ENCODE measurements around the gene RPL7A.
A peak's percentile ranks its signal among the peaks of the same experiment; 100 is the strongest.

The RPL7A gene

DNA sequence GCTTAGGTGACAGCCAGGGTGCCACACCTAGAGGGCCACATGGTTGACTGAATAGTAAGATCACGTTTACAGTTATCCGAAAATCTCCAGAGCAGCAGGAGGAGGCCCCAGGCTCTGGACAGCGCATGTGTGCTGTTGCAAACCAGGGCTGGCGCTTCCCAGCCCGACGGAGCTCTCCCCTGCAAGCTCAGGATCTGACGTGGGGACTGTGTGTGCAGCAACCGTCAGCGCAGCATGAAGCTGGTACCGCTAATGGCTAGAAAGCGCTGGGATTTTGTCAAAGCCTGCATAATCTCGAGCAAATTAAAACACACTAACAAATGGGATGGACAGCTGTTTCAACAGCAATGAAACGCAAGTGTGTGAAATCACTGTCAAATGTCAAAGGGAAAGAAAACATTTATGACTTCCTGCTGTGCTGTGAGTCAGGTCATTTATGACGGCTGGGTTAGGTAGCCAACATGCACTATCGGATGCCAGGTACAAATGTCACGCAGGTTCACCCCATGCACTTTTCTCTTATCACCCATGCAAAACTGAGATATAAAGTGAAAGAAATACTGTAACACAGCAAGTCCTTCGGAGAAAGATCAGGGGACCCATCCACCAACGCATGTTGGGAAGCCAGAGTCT, 20.3 kb downstream of the RPL7A start:
- H3K4me1 ChIP-seq (ENCODE audit: insufficient read depth, low read length, poor library complexity, severe bottlenecking), result peaks cover 54% of the 10 kb centered on the region
- H2AFZ ChIP-seq (ENCODE audit: low read length), result no peak overlapping the region
- H3K9ac ChIP-seq (ENCODE audit: low read depth, low read length, poor library complexity, severe bottlenecking), result no peak overlapping the region
- H3F3A ChIP-seq (ENCODE audit: low read depth), result peaks cover 16% of the 10 kb centered on the region
- H3K36me3 ChIP-seq (ENCODE audit: insufficient read depth, low read length), result peaks cover 55% of the 10 kb centered on the region; the same call in 1 of the 2 replicates
- no peaks in the 10 kb centered on the region for H3K9me2 ChIP-seq (replicated peaks; ENCODE audit: low read depth, low read length)
- TF ChIP-seq, protein P1, sequence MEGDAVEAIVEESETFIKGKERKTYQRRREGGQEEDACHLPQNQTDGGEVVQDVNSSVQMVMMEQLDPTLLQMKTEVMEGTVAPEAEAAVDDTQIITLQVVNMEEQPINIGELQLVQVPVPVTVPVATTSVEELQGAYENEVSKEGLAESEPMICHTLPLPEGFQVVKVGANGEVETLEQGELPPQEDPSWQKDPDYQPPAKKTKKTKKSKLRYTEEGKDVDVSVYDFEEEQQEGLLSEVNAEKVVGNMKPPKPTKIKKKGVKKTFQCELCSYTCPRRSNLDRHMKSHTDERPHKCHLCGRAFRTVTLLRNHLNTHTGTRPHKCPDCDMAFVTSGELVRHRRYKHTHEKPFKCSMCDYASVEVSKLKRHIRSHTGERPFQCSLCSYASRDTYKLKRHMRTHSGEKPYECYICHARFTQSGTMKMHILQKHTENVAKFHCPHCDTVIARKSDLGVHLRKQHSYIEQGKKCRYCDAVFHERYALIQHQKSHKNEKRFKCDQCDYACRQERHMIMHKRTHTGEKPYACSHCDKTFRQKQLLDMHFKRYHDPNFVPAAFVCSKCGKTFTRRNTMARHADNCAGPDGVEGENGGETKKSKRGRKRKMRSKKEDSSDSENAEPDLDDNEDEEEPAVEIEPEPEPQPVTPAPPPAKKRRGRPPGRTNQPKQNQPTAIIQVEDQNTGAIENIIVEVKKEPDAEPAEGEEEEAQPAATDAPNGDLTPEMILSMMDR (conservative IDR thresholded peaks at IDR 0.05; ENCODE audit: low read length), result no peak
- H4K20me1 ChIP-seq (ENCODE audit: insufficient read depth, low read length, poor library complexity, severe bottlenecking), result peaks cover 87% of the 10 kb centered on the region
- H3K9me3 ChIP-seq (ENCODE audit: insufficient read depth, low read depth, low read length), result no peaks in the 10 kb centered on the region
- H3K4me3 ChIP-seq (ENCODE audit: low read length, poor library complexity, severe bottlenecking), result peak overlapping the region; percentile 29
- peak overlapping the region; percentile 96 for H3K4me2 ChIP-seq (ENCODE audit: low read depth, low read length, poor library complexity, severe bottlenecking)
- H3K79me2 ChIP-seq (ENCODE audit: insufficient read depth, low read length), result peaks cover 88% of the 10 kb centered on the region
- H3K27me3 ChIP-seq (ENCODE audit: insufficient read depth, low read length, poor library complexity, severe bottlenecking), result no peaks in the 10 kb centered on the region

DNA sequence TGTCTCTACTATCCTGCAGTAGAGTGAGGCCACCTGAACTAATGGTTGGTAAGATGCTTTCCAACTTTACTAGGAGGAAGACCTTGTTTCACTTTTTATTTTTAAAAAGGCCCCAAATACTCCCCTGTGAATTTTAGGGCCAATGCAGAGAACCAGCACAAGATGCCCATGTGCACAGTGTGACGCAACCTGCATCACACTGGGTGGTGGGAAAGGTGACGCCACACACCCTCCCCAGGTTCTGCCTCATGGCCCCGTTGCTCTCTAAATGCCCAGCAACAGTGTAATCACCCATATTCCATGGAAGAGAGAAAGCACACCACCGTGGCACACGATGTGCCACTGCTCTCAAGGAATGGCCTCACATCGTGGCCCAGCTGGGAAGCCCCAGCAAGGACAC, 21.4 kb downstream of the RPL7A start:
- Histone ChIP-seq H3K4me1 (ENCODE audit: insufficient read depth, low read length, poor library complexity, severe bottlenecking) (peaks cover 60% of the 10 kb centered on the region), H3K79me2 (ENCODE audit: insufficient read depth, low read length) (peaks cover 98% of the 10 kb centered on the region), H4K20me1 (ENCODE audit: insufficient read depth, low read length, poor library complexity, severe bottlenecking) (peaks cover 92% of the 10 kb centered on the region), H3K9me2 (replicated peaks; ENCODE audit: low read depth, low read length) (no peaks in the 10 kb centered on the region), H3K36me3 (ENCODE audit: insufficient read depth, low read length) (peaks cover 46% of the 10 kb centered on the region; the same call in 1 of the 2 replicates), H2AFZ (ENCODE audit: low read length) (no peak overlapping the region), H3K4me2 (ENCODE audit: low read depth, low read length, poor library complexity, severe bottlenecking) (peak overlapping the region; percentile 96), H3F3A (ENCODE audit: low read depth) (peaks cover 16% of the 10 kb centered on the region), H3K9me3 (ENCODE audit: insufficient read depth, low read depth, low read length) (no peaks in the 10 kb centered on the region), H3K27me3 (ENCODE audit: insufficient read depth, low read length, poor library complexity, severe bottlenecking) (no peaks in the 10 kb centered on the region), H3K4me3 (ENCODE audit: low read length, poor library complexity, severe bottlenecking) (peak overlapping the region; percentile 74), H3K9ac (ENCODE audit: low read depth, low read length, poor library complexity, severe bottlenecking) (peak overlapping the region; percentile 66)
- TF ChIP-seq EZH2phosphoT487 (IDR thresholded peaks at IDR 0.05; ENCODE audit: borderline replicate concordance), result no peak
- TF ChIP-seq, protein P1 (conservative IDR thresholded peaks at IDR 0.05; ENCODE audit: low read length), result no peak

DNA sequence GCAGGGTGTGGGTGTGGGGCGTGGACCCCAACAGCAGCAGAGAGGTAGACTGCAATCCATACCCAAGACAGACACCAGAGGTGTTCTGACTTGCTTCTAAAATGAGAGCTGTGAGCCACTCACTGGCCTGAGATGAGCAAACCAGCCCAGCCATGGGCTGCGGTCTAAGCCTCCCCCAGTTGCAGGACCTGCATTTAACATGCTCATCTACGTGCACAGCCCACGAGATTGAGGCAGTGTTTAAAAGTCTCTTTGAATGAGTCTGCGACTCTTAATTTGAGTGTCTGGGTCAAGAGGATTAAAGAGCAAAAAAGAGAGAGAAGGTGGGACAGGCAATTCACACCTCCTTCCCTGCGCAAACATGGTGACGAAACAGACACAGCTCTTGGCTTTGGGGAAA, 21.9 kb downstream of the RPL7A start:
- H3K4me2 ChIP-seq (ENCODE audit: low read depth, low read length, poor library complexity, severe bottlenecking), result peak overlapping the region; percentile 96
- TF ChIP-seq, protein P1 (conservative IDR thresholded peaks at IDR 0.05; ENCODE audit: low read length), result no peak
- TF ChIP-seq EZH2phosphoT487 (IDR thresholded peaks at IDR 0.05; ENCODE audit: borderline replicate concordance), result no peak
- H3K79me2 ChIP-seq (ENCODE audit: insufficient read depth, low read length), result peaks cover 100% of the 10 kb centered on the region
- H3F3A ChIP-seq (ENCODE audit: low read depth), result peaks cover 16% of the 10 kb centered on the region
- no peaks in the 10 kb centered on the region for H3K9me2 ChIP-seq (replicated peaks; ENCODE audit: low read depth, low read length)
- H3K9me3 ChIP-seq (ENCODE audit: insufficient read depth, low read depth, low read length), result no peaks in the 10 kb centered on the region
- peak overlapping the region; percentile 74 for H3K4me3 ChIP-seq (ENCODE audit: low read length, poor library complexity, severe bottlenecking)
- H3K4me1 ChIP-seq (ENCODE audit: insufficient read depth, low read length, poor library complexity, severe bottlenecking), result peaks cover 60% of the 10 kb centered on the region
- H2AFZ ChIP-seq (ENCODE audit: low read length), result no peak overlapping the region
- peaks cover 41% of the 10 kb centered on the region; the same call in 1 of the 2 replicates for H3K36me3 ChIP-seq (ENCODE audit: insufficient read depth, low read length)
- peak overlapping the region; percentile 66 for H3K9ac ChIP-seq (ENCODE audit: low read depth, low read length, poor library complexity, severe bottlenecking)
- H3K27me3 ChIP-seq (ENCODE audit: insufficient read depth, low read length, poor library complexity, severe bottlenecking), result no peaks in the 10 kb centered on the region
- H4K20me1 ChIP-seq (ENCODE audit: insufficient read depth, low read length, poor library complexity, severe bottlenecking), result peaks cover 97% of the 10 kb centered on the region
